ENCODE measurements around the gene PLAGL1.

- TF ChIP-seq EZH2phosphoT487 (IDR thresholded peaks at IDR 0.05; ENCODE audit: insufficient read depth, low read depth) (no peak), EZH2 (IDR thresholded peaks at IDR 0.05; ENCODE audit: insufficient read depth, poor library complexity, severe bottlenecking) (no peak)
Observed at GRCh38 chr6:144029452-144029851, 21.4 kb upstream of the PLAGL1 start.

Data from GM23248 (cell line).